ENCODE results near the gene KHK.

Gene KHK

DNA sequence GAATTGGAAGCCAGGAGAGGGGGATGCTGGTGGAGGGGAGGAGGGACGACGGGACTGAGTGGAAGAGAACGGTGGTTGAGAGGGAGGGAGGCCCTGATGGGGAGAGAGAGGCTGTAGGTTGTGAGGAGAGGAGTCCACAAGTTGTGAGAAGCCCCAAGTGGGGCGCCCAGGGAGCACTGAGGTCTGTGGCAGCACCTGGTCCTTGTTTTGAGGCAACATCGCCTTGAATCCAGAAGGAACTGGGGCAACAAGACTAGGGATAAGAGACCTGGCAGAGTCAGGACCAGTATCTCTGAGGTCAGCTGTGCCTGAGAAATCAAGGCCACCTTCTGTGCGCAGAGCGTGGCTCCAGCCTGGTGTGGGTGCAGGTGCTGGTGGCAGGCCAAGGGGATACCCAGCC, 51.5 kb downstream of the KHK start:
- no peak for DNase-seq (ENCODE audit: low read depth)
- TF ChIP-seq, protein P1, sequence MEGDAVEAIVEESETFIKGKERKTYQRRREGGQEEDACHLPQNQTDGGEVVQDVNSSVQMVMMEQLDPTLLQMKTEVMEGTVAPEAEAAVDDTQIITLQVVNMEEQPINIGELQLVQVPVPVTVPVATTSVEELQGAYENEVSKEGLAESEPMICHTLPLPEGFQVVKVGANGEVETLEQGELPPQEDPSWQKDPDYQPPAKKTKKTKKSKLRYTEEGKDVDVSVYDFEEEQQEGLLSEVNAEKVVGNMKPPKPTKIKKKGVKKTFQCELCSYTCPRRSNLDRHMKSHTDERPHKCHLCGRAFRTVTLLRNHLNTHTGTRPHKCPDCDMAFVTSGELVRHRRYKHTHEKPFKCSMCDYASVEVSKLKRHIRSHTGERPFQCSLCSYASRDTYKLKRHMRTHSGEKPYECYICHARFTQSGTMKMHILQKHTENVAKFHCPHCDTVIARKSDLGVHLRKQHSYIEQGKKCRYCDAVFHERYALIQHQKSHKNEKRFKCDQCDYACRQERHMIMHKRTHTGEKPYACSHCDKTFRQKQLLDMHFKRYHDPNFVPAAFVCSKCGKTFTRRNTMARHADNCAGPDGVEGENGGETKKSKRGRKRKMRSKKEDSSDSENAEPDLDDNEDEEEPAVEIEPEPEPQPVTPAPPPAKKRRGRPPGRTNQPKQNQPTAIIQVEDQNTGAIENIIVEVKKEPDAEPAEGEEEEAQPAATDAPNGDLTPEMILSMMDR (IDR thresholded peaks at IDR 0.05; ENCODE audit: insufficient read depth, low read depth, low read length, missing control alignments): no peak
- H3K4me3 ChIP-seq (ENCODE audit: low read length): no peak overlapping the region

DNA sequence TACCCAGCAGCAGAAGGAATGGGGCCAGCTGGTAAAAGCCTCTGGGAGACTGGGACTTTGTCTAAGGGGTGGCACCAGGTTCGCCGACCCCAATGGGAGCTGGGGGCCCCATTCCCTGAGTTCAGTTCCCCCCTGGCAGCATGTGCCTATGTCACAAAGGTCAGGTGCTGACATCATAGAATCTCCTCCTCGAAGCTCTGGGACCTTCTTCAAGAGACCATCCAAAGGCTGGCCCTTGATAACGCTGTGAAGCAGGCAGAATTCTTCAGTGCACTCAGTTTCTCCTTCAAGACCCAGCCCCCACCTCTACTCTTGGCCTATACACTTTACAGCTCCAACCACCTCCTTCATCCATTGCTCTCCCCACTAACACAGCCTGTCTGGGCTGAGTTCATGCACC, 52.7 kb downstream of the KHK start, which contains the start of gene PRR30:
TSS of gene PRR30 (minus strand) at position 101 of the 400 bp plus-strand sequence. CDS start 1,081 bp downstream, outside the sequence.
- DNase-seq (ENCODE audit: low read depth): no peak
- no peak within 1 kb of the TSS for H3K4me3 ChIP-seq (ENCODE audit: low read length)
- TF ChIP-seq, protein P1 (IDR thresholded peaks at IDR 0.05; ENCODE audit: insufficient read depth, low read depth, low read length, missing control alignments): no peak

DNA sequence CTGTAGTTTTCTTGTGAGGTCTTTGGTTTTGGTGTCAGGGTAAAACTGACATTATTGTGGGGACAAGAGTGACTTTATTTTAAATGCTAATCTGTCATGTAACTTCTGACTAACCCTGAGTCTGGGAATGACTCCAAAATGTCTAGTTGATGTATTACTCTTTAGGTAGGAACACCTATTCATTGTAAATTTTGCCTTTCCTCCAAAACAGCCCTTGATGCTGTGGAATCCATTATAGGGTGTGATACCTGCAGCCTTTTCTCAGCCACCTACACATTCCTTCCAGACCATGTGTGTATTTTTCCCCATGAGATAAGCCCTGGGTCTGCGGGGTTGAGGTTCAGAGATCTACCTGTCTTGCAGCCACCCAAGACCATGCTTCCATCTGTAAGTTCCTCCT, 56.7 kb downstream of the KHK start:
- TF ChIP-seq, protein P1 (IDR thresholded peaks at IDR 0.05; ENCODE audit: insufficient read depth, low read depth, low read length, missing control alignments): no peak
- DNase-seq (ENCODE audit: low read depth): no peak

DNA sequence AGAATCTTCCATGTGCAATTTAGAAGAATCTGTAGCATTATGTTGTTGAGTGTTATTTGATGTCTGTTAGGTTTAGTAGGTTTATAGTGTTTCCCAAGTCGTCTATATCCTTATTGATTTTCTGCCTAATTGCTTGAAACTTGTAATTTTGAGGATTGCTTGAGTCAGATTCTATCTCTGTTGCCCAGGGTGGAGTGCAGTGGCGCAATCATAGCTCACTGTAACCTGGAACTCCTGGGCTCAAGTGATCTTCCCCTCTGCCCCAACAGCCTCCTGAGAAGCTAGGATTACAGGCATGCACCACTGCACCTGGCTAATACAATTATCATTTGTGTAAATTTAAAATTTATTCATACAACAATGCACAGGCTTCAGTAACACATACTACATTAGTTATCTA, 59.1 kb downstream of the KHK start:
- no peak for DNase-seq (ENCODE audit: low read depth)
- TF ChIP-seq, protein P1 (IDR thresholded peaks at IDR 0.05; ENCODE audit: insufficient read depth, low read depth, low read length, missing control alignments): no peak
- H3K4me3 ChIP-seq (ENCODE audit: low read length): no peak overlapping the region

More for the DNA sequence above, 56.7 kb downstream of the KHK start:
- H3K4me3 ChIP-seq (ENCODE audit: low read length): no peak overlapping the region

DNA sequence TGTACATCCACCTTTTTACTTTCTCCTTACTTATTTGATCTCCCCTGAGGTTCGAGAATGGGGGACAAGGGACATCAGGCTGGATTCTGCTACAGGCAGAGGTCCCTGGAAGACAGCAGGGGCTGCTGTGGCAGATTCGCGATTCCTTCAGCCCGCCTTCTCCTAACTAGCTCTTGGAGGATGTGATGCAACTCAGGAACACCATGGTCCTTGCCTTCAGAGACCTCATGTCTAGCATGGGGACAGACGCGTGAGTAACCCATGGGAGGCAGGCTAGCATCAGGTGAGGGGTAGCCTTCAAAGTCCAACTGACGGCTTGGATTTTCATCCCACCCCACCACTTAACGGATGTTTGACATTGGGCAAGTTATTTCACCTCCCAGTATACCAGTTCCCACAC, 61.4 kb downstream of the KHK start:
- TF ChIP-seq, protein P1 (IDR thresholded peaks at IDR 0.05; ENCODE audit: insufficient read depth, low read depth, low read length, missing control alignments): no peak
- no peak overlapping the region for H3K4me3 ChIP-seq (ENCODE audit: low read length)
- DNase-seq (ENCODE audit: low read depth): no peak

DNA sequence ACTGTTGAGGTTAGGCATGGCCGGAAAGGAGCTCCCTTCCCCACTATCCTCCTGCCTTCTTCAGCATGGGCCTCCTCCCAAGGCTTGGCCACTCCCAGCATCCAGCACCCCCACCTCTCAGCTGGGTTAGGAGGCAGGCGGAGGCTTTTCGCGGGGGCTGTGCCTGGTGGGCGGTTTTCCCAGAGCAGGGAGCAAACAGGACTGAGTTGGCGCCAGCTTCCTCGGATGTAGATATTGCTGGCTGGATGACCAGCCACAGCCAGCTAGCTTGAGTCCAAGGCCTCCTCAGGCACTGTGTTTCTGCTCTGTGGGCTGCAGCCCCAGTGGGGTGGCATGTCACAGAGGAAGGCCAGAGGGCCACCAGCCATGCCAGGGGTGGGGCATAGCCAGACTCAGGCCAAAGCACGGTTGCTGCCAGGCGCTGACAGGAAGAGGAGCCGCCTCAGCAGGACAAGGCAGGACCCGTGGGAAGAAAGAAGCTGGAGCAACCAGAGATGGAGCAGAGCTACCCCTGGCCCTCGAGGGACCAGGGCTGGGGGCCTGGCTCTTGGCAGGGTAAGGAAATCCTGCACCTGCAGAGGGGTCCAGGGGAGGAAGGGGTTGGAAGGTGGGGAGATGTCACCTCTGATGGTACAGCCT, 62.3 kb downstream of the KHK start, which contains the start of gene TCF23:
TSS of gene TCF23 (plus strand) at position 204 of the 639 bp plus-strand sequence. CDS start at position 334, 130 bp downstream.
- no peak within 1 kb of the TSS for H3K4me3 ChIP-seq (ENCODE audit: low read length)
- DNase-seq (ENCODE audit: low read depth): no peak
- TF ChIP-seq, protein P1 (IDR thresholded peaks at IDR 0.05; ENCODE audit: insufficient read depth, low read depth, low read length, missing control alignments): no peak
